Measurements from ENCODE around the gene FAM3D. TPM values are rescaled to one million over a fixed set of nuclear protein-coding genes. Genes with fewer than 3 reads are reported as not detected.

FAM3D gene
- total RNA-seq, 5 donors from 2014 or later (not counting 1 experiment from before 2014, with no cell fraction given), result 0.38 to 0.41 TPM; not detected in 3

- Mint-ChIP-seq H3K27ac (no peak overlapping the region), H3K4me3 (no peak overlapping the region), H3K27me3 (peaks cover 12 to 15% of the 10 kb centered on the region in 2 donors), H3K36me3 (no peaks in the 10 kb centered on the region), H3K4me1 (no peaks in the 10 kb centered on the region), H3K9me3 (no peaks in the 10 kb centered on the region)
- Histone ChIP-seq H3K4me1 (ENCODE audit: control insufficient read depth in 1 of 2, extremely low read depth in 1 of 2, insufficient read depth in 2 of 2, low read length in 2 of 2) (no peaks in the 10 kb centered on the region), H3K9me3 (no peaks in the 10 kb centered on the region), H3K27me3 (replicated peaks in 1 of 2; ENCODE audit: control insufficient read depth in 2 of 2, extremely low read depth in 1 of 2, insufficient read depth in 2 of 2, low read length in 1 of 2) (peaks cover 0 to 21% of the 10 kb centered on the region in 2 experiments), H3K36me3 (ENCODE audit: control insufficient read depth in 2 of 2, extremely low read depth in 1 of 2, insufficient read depth in 1 of 2, low read length in 1 of 2) (no peaks in the 10 kb centered on the region), H3K4me3 (ENCODE audit: control insufficient read depth in 1 of 2, extremely low read depth in 1 of 2, low read length in 1 of 2) (no peak overlapping the region), H3K27ac (ENCODE audit: low read length) (no peak overlapping the region)
- ChIA-PET POLR2A (no interaction called here), CTCF (interaction anchor here in 1 of 2 donors (0.6 kb wide), 1 partner anchor 18 kb away, joined by 4 read pairs; no protein-coding TSS in a partner anchor)
- DNase-seq (no peak), ATAC-seq (replicated peaks in 1 of 4) (no peak)
- 78% methylated on average over 2 of the region's 2 CpGs for WGBS (ENCODE audit: insufficient coverage)
Observed at GRCh38 chr3:58652624-58653023, 13.9 kb downstream of the FAM3D start.

DNA sequence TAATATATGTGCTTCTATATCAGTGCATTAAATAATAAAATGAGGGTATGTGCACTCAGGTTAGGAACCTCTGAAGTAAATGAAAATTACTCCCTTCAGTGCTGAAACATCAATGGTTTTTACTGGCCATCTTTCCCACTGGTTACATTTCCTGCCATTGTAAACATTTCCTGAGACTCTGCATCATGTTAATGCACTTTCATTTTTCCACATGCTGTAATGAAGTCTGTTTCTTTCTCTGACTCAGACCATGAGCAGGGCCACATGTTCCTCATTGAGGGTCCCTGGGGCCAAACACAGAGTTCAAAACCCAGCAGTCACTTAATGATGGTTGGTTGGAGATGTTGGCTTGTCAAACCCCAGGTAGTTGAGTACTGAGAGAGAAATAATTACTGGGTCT is 15.3 kb downstream of the FAM3D start:
- peaks cover 5 to 12% of the 10 kb centered on the region in 2 donors for H3K27me3 Mint-ChIP-seq
- H3K36me3 Mint-ChIP-seq, result no peaks in the 10 kb centered on the region
- H3K4me3 Mint-ChIP-seq, result no peak overlapping the region
- ChIA-PET POLR2A (no interaction called here), CTCF (no interaction called here)
- no peak for DNase-seq
- Histone ChIP-seq H3K36me3 (ENCODE audit: control insufficient read depth in 2 of 2, extremely low read depth in 1 of 2, insufficient read depth in 1 of 2, low read length in 1 of 2) (no peaks in the 10 kb centered on the region), H3K27me3 (replicated peaks in 1 of 2; ENCODE audit: control insufficient read depth in 2 of 2, extremely low read depth in 1 of 2, insufficient read depth in 2 of 2, low read length in 1 of 2) (peaks cover 0 to 30% of the 10 kb centered on the region in 2 experiments), H3K4me3 (ENCODE audit: control insufficient read depth in 1 of 2, extremely low read depth in 1 of 2, low read length in 1 of 2) (no peak overlapping the region), H3K27ac (ENCODE audit: low read length) (no peak overlapping the region), H3K9me3 (no peaks in the 10 kb centered on the region), H3K4me1 (ENCODE audit: control insufficient read depth in 1 of 2, extremely low read depth in 1 of 2, insufficient read depth in 2 of 2, low read length in 2 of 2) (no peaks in the 10 kb centered on the region)
- H3K4me1 Mint-ChIP-seq, result no peaks in the 10 kb centered on the region
- no peaks in the 10 kb centered on the region for H3K9me3 Mint-ChIP-seq
- ATAC-seq (replicated peaks in 1 of 4), result no peak
- no peak overlapping the region for H3K27ac Mint-ChIP-seq

DNA sequence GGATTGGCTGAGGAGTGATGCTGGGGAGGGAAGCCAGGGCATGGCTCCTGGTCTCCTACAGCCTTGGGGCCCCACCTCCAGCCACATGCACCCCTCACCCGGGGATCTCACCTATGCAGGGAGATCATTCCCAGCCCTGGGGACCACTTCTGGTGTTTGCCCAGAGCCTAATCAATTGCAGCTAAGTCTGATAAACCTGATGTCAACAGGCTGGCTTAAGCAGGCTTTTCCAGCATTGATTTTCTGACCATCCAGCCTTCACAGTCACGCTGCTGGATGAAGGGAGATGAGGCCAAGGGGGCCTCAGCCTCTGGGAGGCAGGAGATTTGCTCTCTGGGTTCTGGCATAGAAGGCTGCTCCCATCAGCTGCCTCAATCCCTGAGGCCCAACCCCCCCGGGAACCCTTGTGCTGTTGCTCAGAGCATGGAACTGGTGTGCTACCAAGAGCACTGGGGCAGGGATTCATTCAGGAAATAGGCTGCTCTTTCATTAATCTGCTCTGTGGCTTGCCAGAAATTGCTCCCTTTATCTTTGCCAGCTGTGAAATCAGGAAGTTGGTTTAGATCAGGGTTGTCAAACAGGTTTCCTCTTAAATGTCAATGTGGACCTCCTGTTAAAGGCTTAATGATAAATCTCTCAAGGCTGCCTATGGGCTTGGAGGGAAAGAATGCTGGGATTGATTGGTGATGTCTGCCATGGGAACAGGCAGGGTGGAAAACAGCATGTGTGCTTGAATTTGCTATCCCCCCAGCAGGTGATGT is 19.0 kb downstream of the FAM3D start:
- POLR2A ChIA-PET, result no interaction called here
- H3K36me3 Mint-ChIP-seq, result no peaks in the 10 kb centered on the region
- CTCF ChIA-PET, result no interaction called here
- no peaks in the 10 kb centered on the region for H3K36me3 ChIP-seq (ENCODE audit: control insufficient read depth in 2 of 2, extremely low read depth in 1 of 2, insufficient read depth in 1 of 2, low read length in 1 of 2)
- no peaks in the 10 kb centered on the region for H3K9me3 ChIP-seq
- H3K27me3 ChIP-seq (replicated peaks in 1 of 2; ENCODE audit: control insufficient read depth in 2 of 2, extremely low read depth in 1 of 2, insufficient read depth in 2 of 2, low read length in 1 of 2), result peaks cover 0 to 26% of the 10 kb centered on the region in 2 experiments
- H3K9me3 Mint-ChIP-seq, result no peaks in the 10 kb centered on the region
- ATAC-seq (replicated peaks in 1 of 4) (no peak), DNase-seq (no peak)
- peaks cover 0 to 4% of the 10 kb centered on the region in 2 donors for H3K27me3 Mint-ChIP-seq
- WGBS (ENCODE audit: insufficient coverage), result 47% methylated on average over 3 of the region's 3 CpGs
- H3K27ac ChIP-seq (ENCODE audit: low read length), result no peak overlapping the region
- no peak overlapping the region for H3K4me3 Mint-ChIP-seq
- H3K4me1 ChIP-seq (ENCODE audit: control insufficient read depth in 1 of 2, extremely low read depth in 1 of 2, insufficient read depth in 2 of 2, low read length in 2 of 2), result no peaks in the 10 kb centered on the region
- H3K4me3 ChIP-seq (ENCODE audit: control insufficient read depth in 1 of 2, extremely low read depth in 1 of 2, low read length in 1 of 2), result no peak overlapping the region
- H3K27ac Mint-ChIP-seq, result no peak overlapping the region
- H3K4me1 Mint-ChIP-seq, result no peaks in the 10 kb centered on the region

DNA sequence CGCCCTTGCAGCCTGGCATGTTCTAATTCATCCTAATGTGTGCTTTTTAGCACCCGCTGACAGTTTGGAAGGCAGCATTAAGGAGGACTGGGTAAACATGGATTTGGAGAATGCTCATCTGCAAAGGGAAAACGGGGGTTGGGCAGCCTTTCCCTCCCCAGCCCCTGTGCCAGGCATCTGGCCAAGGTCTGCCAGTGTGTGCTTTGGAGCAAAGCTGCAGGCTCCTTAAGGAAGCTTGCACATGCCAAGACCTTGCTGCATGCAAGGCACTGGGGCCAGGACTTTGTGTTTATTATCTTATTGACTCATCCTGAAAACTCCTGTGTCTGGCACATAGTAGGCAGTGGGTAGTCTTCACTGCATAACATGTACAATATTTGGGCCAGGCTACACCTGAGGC is 20.1 kb downstream of the FAM3D start:
- Mint-ChIP-seq H3K36me3 (no peaks in the 10 kb centered on the region), H3K4me1 (no peaks in the 10 kb centered on the region), H3K27ac (no peak overlapping the region), H3K9me3 (no peaks in the 10 kb centered on the region), H3K4me3 (no peak overlapping the region), H3K27me3 (peaks cover 0 to 4% of the 10 kb centered on the region in 2 donors)
- H3K4me3 ChIP-seq (ENCODE audit: control insufficient read depth in 1 of 2, extremely low read depth in 1 of 2, low read length in 1 of 2), result no peak overlapping the region
- H3K9me3 ChIP-seq, result no peaks in the 10 kb centered on the region
- CTCF ChIA-PET, result no interaction called here
- no peaks in the 10 kb centered on the region for H3K4me1 ChIP-seq (ENCODE audit: control insufficient read depth in 1 of 2, extremely low read depth in 1 of 2, insufficient read depth in 2 of 2, low read length in 2 of 2)
- H3K27me3 ChIP-seq (replicated peaks in 1 of 2; ENCODE audit: control insufficient read depth in 2 of 2, extremely low read depth in 1 of 2, insufficient read depth in 2 of 2, low read length in 1 of 2), result peaks cover 0 to 26% of the 10 kb centered on the region in 2 experiments
- DNase-seq, result no peak
- no peak for ATAC-seq (replicated peaks in 1 of 4)
- WGBS (ENCODE audit: insufficient coverage), result 53% methylated on average over 3 of the region's 3 CpGs
- no peak overlapping the region for H3K27ac ChIP-seq (ENCODE audit: low read length)
- POLR2A ChIA-PET, result no interaction called here
- H3K36me3 ChIP-seq (ENCODE audit: control insufficient read depth in 2 of 2, extremely low read depth in 1 of 2, insufficient read depth in 1 of 2, low read length in 1 of 2), result no peaks in the 10 kb centered on the region

GRCh38 chr3:58645726-58646125 is 20.8 kb downstream of the FAM3D start:
- ChIA-PET CTCF (no interaction called here), POLR2A (no interaction called here)
- ATAC-seq (replicated peaks in 1 of 4) (no peak), DNase-seq (no peak)
- peaks cover 0 to 4% of the 10 kb centered on the region in 2 donors for H3K27me3 Mint-ChIP-seq
- 76% methylated on average over 3 of the region's 4 CpGs for WGBS (ENCODE audit: insufficient coverage)
- Histone ChIP-seq H3K27me3 (replicated peaks in 1 of 2; ENCODE audit: control insufficient read depth in 2 of 2, extremely low read depth in 1 of 2, insufficient read depth in 2 of 2, low read length in 1 of 2) (peaks cover 0 to 26% of the 10 kb centered on the region in 2 experiments), H3K9me3 (no peaks in the 10 kb centered on the region), H3K27ac (ENCODE audit: low read length) (no peak overlapping the region), H3K4me1 (ENCODE audit: control insufficient read depth in 1 of 2, extremely low read depth in 1 of 2, insufficient read depth in 2 of 2, low read length in 2 of 2) (peaks cover 0 to 1% of the 10 kb centered on the region in 2 experiments), H3K36me3 (ENCODE audit: control insufficient read depth in 2 of 2, extremely low read depth in 1 of 2, insufficient read depth in 1 of 2, low read length in 1 of 2) (no peaks in the 10 kb centered on the region), H3K4me3 (ENCODE audit: control insufficient read depth in 1 of 2, extremely low read depth in 1 of 2, low read length in 1 of 2) (no peak overlapping the region)
- H3K4me1 Mint-ChIP-seq, result peaks cover 0 to 3% (median 0%) of the 10 kb centered on the region in 3 donors
- H3K9me3 Mint-ChIP-seq, result no peaks in the 10 kb centered on the region
- H3K27ac Mint-ChIP-seq, result no peak overlapping the region
- H3K36me3 Mint-ChIP-seq, result no peaks in the 10 kb centered on the region
- H3K4me3 Mint-ChIP-seq, result no peak overlapping the region

DNA sequence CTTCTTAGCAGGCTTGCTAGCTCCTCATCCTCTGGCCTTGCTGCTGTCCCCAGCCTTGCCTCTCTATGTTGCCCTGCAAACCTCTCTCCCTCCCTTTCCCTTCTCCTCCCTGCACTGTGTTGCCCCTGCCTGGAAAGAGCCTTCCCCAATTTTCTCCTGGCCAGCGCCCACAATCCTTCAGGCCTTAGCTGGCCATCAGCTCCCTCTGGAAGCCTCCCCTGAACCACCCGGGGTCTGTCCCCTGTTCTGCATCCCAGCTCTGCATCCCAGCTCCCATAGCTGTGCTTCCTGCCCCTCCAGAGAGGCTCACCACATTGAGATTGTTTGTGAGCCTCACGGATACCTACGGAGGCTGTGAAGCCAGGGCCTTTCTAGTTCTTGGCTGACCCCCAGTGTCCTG is 23.7 kb downstream of the FAM3D start:
- H3K27ac Mint-ChIP-seq, result no peak overlapping the region
- WGBS (ENCODE audit: insufficient coverage), result 86% methylated on average over 4 of the region's 4 CpGs
- ATAC-seq (replicated peaks in 1 of 4) (no peak), DNase-seq (no peak)
- peaks cover 0 to 2% of the 10 kb centered on the region in 2 donors for H3K27me3 Mint-ChIP-seq
- no peaks in the 10 kb centered on the region for H3K9me3 Mint-ChIP-seq
- H3K4me3 Mint-ChIP-seq, result no peak overlapping the region
- no peaks in the 10 kb centered on the region for H3K36me3 ChIP-seq (ENCODE audit: control insufficient read depth in 2 of 2, extremely low read depth in 1 of 2, insufficient read depth in 1 of 2, low read length in 1 of 2)
- POLR2A ChIA-PET, result no interaction called here
- no peak overlapping the region for H3K4me3 ChIP-seq (ENCODE audit: control insufficient read depth in 1 of 2, extremely low read depth in 1 of 2, low read length in 1 of 2)
- no peak overlapping the region for H3K27ac ChIP-seq (ENCODE audit: low read length)
- peaks cover 0 to 4% (median 0%) of the 10 kb centered on the region in 3 donors for H3K4me1 Mint-ChIP-seq
- no peaks in the 10 kb centered on the region for H3K9me3 ChIP-seq
- H3K27me3 ChIP-seq (replicated peaks in 1 of 2; ENCODE audit: control insufficient read depth in 2 of 2, extremely low read depth in 1 of 2, insufficient read depth in 2 of 2, low read length in 1 of 2), result peaks cover 0 to 29% of the 10 kb centered on the region in 2 experiments
- H3K4me1 ChIP-seq (ENCODE audit: control insufficient read depth in 1 of 2, extremely low read depth in 1 of 2, insufficient read depth in 2 of 2, low read length in 2 of 2), result peaks cover 0 to 4% of the 10 kb centered on the region in 2 experiments
- H3K36me3 Mint-ChIP-seq, result no peaks in the 10 kb centered on the region
- CTCF ChIA-PET, result interaction anchor here in 1 of 2 donors (0.9 kb wide), 1 partner anchor 13 kb away, joined by 3 read pairs; no protein-coding TSS in a partner anchor
